ENCODE data around the gene MRPL18. TPM values are rescaled to one million over a fixed set of nuclear protein-coding genes. Genes with fewer than 3 reads are reported as not detected.

Gene MRPL18
- polyA plus RNA-seq, 1 donor (not counting 4 experiments of a cell fraction or from before 2014, with no cell fraction given): 127 TPM

GRCh38 chr6:159826004-159826403 lies 35.7 kb downstream of the MRPL18 start:
- Histone ChIP-seq H3K9ac (ENCODE audit: control insufficient read depth, extremely low read depth, insufficient read depth, low read length) (no peak overlapping the region), H3K36me3 (ENCODE audit: control insufficient read depth in 2 of 2, extremely low read depth in 1 of 2, insufficient read depth in 2 of 2, low read length in 2 of 2) (no peaks in the 10 kb centered on the region), H4K20me1 (ENCODE audit: control insufficient read depth, extremely low read depth, insufficient read depth, low read length) (no peaks in the 10 kb centered on the region), H3K27ac (ENCODE audit: control insufficient read depth, insufficient read depth, low read length) (no peak overlapping the region), H3K27me3 (ENCODE audit: control insufficient read depth, extremely low read depth, insufficient read depth, low read length) (no peaks in the 10 kb centered on the region), H3K4me3 (ENCODE audit: control insufficient read depth in 2 of 3, extremely low read depth in 1 of 3, insufficient read depth in 2 of 3, low read depth in 1 of 3, low read length in 3 of 3) (no peak overlapping the region), H3K9me3 (ENCODE audit: control insufficient read depth, low read depth, low read length) (no peaks in the 10 kb centered on the region), H3K79me2 (ENCODE audit: control insufficient read depth, insufficient read depth, low read length) (no peaks in the 10 kb centered on the region), H3K9me1 (ENCODE audit: control insufficient read depth, extremely low read depth, insufficient read depth, low read length) (no peaks in the 10 kb centered on the region), H3K4me1 (ENCODE audit: control insufficient read depth, extremely low read depth, insufficient read depth, low read length) (peaks cover 4% of the 10 kb centered on the region), H2AFZ (ENCODE audit: control insufficient read depth, low read length) (no peak overlapping the region), H3K4me2 (ENCODE audit: control insufficient read depth, extremely low read depth, insufficient read depth, low read depth, low read length) (no peak overlapping the region)
- dilution Hi-C loops (cut with MboI; ENCODE audit: extremely low pct_ligation_motif_present, low sequenced_read_pairs): no loop called here
- FAIRE-seq (no peak), DNase-seq (ENCODE audit: low read depth, low spot score) (no peak)
- no peak for TF ChIP-seq CTCF (optimal IDR thresholded peaks at IDR 0.05 in 1 of 3, IDR thresholded peaks at IDR 0.05 in 1 of 3, conservative IDR thresholded peaks at IDR 0.05 in 1 of 3; ENCODE audit: extremely low read depth in 1 of 3, insufficient read depth in 2 of 3, low read length in 3 of 3)
- no peak for TF ChIP-seq EZH2 (IDR thresholded peaks at IDR 0.05; ENCODE audit: low read length)

- H3K27ac ChIP-seq (ENCODE audit: control insufficient read depth, insufficient read depth, low read length): no peak overlapping the region
- no peak overlapping the region for H2AFZ ChIP-seq (ENCODE audit: control insufficient read depth, low read length)
- no peaks in the 10 kb centered on the region for H3K36me3 ChIP-seq (ENCODE audit: control insufficient read depth in 2 of 2, extremely low read depth in 1 of 2, insufficient read depth in 2 of 2, low read length in 2 of 2)
- H3K4me2 ChIP-seq (ENCODE audit: control insufficient read depth, extremely low read depth, insufficient read depth, low read depth, low read length): no peak overlapping the region
- no peak overlapping the region for H3K9ac ChIP-seq (ENCODE audit: control insufficient read depth, extremely low read depth, insufficient read depth, low read length)
- no peaks in the 10 kb centered on the region for H3K27me3 ChIP-seq (ENCODE audit: control insufficient read depth, extremely low read depth, insufficient read depth, low read length)
- no peaks in the 10 kb centered on the region for H4K20me1 ChIP-seq (ENCODE audit: control insufficient read depth, extremely low read depth, insufficient read depth, low read length)
- TF ChIP-seq EZH2 (IDR thresholded peaks at IDR 0.05; ENCODE audit: low read length) (no peak), CTCF (optimal IDR thresholded peaks at IDR 0.05 in 1 of 3, IDR thresholded peaks at IDR 0.05 in 1 of 3, conservative IDR thresholded peaks at IDR 0.05 in 1 of 3; ENCODE audit: extremely low read depth in 1 of 3, insufficient read depth in 2 of 3, low read length in 3 of 3) (no peak)
- no peak overlapping the region for H3K4me3 ChIP-seq (ENCODE audit: control insufficient read depth in 2 of 3, extremely low read depth in 1 of 3, insufficient read depth in 2 of 3, low read depth in 1 of 3, low read length in 3 of 3)
- no peaks in the 10 kb centered on the region for H3K9me1 ChIP-seq (ENCODE audit: control insufficient read depth, extremely low read depth, insufficient read depth, low read length)
- no peaks in the 10 kb centered on the region for H3K79me2 ChIP-seq (ENCODE audit: control insufficient read depth, insufficient read depth, low read length)
- DNase-seq (ENCODE audit: low read depth, low spot score): no peak
- dilution Hi-C loops (cut with MboI; ENCODE audit: extremely low pct_ligation_motif_present, low sequenced_read_pairs): no loop called here
- H3K9me3 ChIP-seq (ENCODE audit: control insufficient read depth, low read depth, low read length): no peaks in the 10 kb centered on the region
- H3K4me1 ChIP-seq (ENCODE audit: control insufficient read depth, extremely low read depth, insufficient read depth, low read length): peaks cover 4% of the 10 kb centered on the region
- no peak for FAIRE-seq
These were observed 36.8 kb downstream of the MRPL18 start for GRCh38 chr6:159826968-159827647.
